Activated CD4-positive, alpha-beta T cell treated with anti-CD3 and anti-CD28 coated beads, Interleukin-10, Interleukin-2, amounts not matched to agents 100 ng/mL and 50 ng/mL, durations not matched to agents 16 hours and 8 hours (primary cell): ENCODE results near the gene ST6GALNAC4.
A peak's percentile ranks its signal among the peaks of the same experiment; 100 is the strongest.
"Not testable (repeated sequence)": the region's sequence is repeated elsewhere in the genome, so short reads cannot be mapped to it uniquely, and the experiment has no call there.

Experiments
- DNase-seq: peaks from one replicate; pipeline ENCODE4 v3.0.0-alpha.2; 2020

Gene ST6GALNAC4

DNA sequence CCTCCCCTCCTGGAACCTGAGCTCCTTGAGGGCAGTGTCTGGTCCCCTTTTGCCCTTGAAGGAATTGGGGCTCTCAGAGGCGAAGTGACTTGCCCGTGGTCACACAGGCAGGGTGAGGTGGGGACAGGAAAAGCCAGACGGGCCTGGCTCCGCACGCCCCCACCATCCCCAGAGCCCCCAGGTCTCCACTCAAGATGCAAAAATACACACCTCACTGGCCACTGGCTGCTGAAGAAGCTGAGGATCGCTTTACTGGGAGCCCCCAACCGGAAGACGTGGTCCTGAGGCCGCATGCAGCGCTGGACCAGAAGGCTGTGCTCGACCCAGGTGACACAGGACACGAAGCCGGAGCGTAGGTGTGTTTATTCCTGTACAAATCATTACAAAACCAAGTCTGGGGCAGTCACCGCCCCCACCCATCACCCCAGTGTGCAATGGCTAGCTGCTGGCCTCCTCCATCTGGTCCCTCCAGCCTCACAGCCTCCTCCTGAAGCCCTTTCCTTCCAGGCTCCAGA is 31.8 kb downstream of the ST6GALNAC4 start:
- DNase-seq: no peak

DNA sequence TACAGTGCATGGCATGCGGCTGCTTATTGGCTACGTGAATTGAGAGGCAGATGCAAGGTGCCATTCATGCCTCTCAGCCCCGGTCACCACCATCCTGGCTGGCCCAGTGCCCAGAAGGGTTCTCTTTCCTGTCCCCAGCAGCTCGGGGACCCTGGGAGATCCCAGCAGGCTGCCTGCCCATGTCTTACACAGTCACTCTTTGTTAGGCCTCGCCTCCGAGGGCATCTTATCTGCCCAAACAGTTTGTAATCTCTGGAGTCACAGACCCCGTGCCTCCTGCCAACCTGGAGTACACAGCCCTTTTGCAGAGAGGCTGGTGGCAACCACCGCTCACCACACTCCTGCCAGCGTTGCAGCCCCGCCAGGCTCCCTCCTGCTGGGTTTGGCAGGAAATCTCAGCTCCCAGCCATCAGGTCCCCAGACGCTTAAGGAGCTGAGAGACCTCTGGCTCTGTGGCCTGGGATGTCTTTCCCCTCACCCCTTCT is 32.4 kb downstream of the ST6GALNAC4 start:
- no peak for DNase-seq

DNA sequence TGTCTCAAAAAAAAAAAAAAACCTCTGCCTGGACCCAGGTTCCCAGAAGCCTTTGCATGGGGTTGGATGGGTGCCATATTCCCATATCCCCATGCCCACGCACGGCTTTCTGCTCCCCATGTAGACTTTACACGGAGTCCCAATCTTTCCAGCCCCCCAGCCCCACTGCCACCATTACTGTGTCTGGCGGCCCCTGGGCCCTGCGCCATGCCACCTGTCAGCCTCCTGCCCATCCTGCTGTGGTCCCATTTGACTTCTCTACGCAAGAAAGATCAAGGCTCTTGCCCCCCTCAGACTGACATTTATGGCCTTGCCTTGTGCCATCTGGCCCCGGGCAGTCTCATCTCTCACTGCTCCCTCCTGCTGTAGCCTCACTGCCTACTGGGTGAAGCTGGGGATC is 32.9 kb downstream of the ST6GALNAC4 start:
- DNase-seq: no peak

DNA sequence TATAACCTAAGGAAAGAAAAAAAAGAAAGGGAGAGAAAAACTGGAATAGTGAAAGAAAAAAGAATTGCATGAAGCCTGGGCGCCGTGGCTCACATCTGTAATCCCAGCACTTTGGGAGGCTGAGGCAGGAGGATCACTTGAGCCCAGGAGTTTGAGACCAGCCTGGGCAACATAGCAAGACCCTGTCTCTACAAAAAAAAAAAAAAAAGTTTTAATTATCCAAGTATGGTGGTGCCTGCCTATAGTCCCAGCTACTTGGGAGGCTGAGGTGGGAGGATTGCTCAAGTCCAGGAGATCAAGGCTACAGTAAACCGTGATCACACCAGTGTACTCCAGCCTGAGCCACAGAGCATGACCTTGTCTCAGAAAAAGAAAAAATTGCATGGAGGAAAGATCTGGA is 35.1 kb downstream of the ST6GALNAC4 start:
- not testable (repeated sequence) for DNase-seq

DNA sequence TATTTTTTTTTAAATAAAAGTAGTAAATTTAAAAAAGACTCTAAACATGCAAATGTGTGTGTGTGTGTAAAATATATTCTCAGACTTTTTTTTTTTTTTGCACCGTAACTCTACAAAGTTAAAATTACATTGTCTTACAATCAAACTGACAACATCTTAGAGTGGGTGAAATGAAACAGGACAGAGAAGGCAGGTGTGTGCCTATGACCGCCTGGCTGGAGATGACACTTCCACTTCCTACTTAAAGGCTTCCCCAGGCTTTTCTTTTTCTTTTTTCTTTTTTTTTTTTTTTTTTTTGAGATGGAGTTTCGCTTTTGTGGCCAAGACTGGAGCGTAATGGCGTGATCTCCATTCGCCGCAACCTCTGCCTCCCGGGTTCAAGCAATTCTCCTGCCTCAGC is 36.7 kb downstream of the ST6GALNAC4 start:
- DNase-seq: no peak

DNA sequence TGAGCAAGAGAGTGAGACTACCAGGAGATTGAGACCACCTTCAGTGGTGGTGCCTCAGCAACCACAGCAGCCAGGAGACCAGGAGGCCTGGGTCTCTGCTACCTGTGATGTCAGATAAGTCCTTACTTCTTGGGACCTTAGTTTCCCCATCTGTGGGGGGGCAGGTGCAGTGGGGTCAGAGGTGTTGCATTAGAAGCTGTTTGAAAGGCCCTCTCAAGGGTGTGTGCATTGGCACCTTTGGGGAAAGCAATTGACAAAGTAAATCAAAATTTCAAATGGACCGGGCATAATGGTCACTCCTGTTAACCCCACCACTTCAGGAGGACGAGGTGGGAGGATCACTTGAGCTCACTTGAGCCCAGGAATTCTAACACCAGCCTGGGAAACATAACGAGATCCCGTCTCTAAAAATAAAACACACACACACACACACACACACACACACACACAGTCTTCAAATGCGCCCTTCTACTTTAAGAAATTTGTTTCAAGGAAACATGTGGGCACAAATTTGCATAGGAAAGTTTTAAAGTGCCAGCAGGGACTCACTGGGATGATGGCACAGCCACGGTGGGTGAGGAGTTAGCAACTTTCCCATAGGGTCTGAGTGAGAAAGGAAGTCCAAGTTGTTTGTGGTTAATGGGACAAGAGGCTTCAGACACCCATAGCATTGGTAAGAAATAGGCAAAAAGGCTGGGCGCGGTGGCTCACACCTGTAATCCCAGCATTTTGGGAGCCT is 38.0 kb downstream of the ST6GALNAC4 start:
- no peak for DNase-seq

DNA sequence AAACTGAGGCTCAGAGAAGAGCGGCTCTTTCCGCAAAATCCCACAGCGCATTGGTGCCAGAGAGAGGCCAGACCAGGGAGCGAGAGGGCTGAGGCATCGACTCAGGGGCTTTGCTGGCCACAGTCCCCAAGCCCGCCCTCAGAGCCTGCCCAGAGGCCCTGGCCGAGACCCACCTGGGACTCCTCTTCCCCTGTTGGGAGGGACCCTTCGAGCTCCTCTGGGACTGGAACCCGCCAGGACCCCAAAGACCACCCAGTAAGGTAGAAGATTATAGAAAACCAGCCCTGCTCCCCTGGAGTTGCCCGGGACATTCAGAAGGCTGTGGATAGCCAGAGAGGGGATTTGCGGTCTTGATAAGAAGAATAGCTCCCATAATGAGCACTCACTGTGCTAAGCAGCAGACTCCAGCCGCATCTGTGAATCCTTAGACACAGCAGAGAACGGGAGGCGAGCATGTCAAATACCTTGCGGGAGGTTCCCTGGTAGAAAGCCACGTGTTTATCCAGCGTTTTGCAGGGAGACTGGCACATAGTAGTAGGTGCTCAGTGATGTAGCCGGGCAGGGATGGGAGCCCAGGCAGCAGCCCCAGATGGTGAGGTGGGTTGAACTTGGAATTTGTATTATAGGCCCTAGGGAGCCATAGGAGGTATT is 38.7 kb downstream of the ST6GALNAC4 start:
- DNase-seq: no peak

DNA sequence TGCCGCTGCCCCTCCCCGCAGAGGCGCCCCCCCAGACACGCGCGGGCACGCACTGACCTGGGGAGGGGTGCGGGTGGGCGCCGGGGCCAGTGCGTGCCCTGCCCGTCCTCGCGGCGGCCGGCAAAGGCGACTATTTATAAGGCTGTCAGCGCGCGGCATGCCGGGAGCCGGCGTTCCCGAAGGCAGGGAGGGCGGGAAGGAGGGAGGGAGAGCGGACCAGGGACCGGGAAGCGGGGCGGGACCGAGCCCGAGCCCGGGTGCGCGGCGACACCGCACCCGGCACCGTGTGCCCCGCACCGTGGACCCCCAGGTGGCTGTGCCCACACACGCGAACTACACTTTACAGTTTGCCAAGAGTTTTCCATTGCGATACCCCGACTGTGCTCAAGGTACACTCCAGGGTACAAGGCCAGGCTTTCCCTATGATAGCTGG is 39.3 kb downstream of the ST6GALNAC4 start, which contains the start of gene AK1:
Gene AK1 (minus strand): TSS at position 110 of the 433 bp plus-strand sequence. CDS start 3,058 bp downstream, outside the sequence.
- DNase-seq: no peak

DNA sequence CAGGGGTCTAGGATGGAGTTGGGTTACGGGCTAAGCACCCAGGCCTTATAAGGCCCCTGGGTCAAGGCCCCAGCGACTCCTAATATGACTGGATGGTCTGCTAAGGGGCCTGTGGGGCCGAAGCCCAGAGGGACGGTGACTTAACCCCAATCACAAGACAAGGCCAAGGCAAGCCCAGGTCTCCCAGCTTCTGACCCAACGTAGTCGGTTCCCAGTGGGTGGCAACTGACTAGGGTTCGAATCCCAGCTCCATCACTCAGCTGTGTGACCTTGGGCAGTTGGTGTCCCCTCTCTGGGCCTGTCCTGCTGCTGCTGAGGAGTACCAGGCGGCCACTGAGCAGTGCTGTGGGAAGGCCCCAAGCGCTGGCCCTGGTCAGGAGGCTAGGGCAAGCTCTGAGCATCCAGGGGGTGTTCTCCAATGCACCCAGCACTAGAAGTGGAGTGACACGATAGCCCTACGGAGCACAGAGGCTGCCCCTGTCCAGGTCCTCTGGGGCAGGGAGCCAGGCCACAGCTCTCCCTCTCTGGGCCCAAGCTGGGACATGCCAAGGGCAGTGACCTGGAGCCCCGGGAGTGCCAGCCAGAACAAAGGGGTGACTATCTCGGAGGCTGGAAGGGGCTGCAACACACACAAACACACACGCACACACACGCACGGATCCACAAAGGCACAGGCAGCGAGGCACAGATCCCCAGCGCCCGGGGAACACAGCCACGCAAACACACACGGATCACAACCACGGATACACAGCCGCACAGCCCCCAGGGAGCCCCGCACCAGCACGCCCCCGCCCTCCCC is 39.9 kb downstream of the ST6GALNAC4 start:
- DNase-seq: no peak

DNA sequence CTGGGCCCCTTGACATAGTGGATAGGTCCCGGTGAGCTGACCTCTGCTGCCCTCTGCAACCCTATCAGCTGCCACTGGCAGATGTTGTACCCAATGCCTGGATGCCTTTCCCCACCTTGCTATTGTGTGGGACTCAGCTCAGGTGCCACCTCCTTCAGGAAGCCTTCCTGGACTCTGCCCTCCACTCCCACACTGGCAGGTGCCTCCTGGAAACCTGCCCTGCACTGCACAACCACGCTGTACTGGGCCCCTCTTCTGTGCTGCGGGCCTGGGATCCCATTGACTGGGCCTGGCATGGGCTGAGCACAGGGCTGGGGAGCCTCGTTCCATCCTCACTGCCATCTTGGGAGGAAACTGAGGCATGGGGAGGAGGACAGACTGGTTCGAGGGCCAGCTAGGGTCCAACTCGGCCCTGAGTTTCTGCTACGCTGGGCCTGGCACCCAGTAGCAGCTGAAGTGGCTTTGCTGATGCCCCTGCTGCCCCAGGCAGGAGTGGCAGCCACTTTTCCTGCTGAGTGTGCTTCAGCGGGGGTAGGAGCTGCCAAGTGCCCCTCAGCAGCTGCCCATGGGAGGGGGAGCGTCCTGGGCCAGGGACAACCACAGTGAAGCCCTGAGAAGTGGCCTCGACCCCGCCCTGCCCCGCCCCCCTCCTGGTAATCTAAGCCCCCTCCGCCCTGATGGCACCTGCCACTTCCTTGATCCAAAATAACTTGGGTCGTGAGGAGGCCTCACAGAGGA is 40.6 kb downstream of the ST6GALNAC4 start:
- no peak for DNase-seq

DNA sequence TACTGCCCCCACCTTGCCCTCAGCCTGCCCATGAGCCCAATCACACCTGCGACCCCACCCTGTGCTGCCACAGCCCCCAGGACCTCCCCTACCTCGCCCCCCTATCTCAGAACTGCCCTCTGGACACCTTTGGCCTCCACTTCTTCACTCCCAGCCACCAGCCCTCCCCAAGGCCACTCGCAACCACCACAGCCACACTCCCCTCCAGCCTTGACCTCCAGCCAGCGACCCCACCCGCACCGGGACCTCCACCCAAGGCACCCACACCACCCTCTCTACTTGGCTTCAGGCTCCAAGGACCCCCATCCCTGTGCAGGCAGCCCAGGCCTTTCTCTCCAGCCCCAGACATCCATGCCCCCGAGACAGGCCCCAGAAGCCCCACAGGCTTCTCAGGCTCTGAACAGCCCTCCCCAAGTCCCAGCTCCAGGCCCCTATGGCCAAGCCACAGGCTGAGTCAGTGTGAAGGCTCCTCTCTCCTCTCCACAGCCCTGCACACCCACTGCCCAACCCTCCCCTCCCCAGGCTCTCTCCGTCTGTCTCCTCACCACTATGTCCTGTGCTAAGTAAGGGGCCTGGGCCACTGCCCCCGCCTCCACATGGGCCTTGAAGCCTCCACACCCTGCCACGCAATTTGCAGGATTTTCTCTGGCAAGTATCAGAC is 41.4 kb downstream of the ST6GALNAC4 start:
- no peak for DNase-seq

DNA sequence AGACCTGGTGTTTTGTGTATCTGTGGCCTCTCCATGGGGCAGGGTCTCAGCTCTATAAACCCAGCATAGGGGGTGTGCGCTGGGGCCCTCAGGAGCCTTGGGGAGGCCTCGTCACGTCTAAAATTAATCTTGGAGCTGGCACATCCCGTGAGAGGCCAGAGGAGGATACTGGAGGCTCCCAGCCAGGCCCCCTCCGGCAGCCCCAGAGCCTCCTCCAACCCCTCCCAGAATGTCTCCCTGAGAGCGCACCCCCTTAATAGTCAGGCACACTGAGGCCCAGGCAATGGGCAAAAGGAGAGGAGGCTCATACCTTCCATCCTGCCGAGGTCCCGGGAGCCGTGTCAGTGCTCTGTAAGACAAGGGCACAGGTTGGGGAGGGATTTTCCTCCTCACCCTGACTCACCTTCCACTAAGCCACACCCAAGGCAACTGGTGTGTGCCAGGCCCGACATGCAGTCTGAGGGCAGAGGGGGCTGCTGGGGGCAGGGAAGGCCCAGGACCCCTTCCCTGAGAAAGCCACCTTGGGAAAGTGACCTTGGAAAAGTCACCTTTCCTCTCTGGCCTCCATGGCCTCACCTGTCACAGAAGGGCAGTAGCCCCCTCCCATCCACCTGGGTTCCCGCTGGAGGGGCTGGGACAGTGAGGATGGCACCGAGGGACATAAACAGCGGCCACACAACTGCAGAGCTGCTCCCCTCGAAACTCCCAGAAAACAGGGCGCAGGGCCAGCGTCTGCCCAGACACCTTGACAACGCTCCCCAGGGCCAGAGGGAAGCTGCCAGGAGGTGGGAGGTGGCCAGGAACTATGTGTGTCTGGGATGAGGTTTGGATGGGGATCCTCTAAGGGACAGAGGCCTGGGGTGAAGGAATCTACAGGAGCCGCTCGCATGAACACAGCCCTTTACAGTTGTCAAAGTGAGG is 42.3 kb downstream of the ST6GALNAC4 start:
- no peak for DNase-seq

DNA sequence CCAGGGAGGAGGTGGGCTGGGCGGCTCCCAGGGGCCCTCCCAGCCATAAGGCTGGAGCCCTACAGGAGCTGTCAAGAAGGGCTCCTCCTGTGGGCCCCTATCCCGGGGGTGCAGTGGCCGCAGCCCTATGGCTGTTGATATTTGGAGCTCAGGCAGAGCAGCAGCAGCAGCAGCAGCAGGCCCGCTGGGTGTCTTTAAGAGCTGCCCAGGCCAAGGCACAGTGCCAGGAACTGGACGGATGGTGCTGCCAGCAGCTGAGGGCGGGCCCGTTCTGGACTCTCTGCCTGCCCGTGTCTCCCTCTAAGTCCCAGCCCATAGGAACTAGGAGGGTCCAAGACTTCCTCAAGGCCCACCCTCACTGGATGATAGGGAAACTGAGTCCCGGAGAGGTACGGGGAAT is 43.0 kb downstream of the ST6GALNAC4 start:
- no peak for DNase-seq

DNA sequence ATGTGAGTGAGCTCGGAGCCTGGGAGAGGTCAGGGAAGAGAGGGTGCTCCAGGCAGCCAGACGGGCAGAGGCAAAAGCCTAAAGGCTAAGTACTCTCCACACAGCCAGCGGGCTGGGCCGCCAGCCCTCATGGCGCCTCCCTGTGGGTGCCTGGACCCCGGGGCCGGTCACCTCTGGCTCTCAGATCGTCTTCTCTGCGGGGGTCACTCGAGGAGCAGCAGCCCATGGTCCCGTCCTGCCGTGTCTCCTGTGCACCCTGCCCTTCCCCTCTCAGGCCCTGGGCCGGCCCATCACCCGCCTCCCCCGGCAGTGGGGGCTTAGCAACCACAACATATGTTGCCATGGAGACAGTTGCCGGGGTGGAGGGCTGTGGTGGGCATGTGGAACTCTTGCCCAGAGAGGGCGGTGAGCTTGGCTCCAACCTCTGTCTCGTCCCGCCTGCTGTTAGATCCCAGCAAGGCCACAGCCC is 43.6 kb downstream of the ST6GALNAC4 start:
- DNase-seq: no peak

DNA sequence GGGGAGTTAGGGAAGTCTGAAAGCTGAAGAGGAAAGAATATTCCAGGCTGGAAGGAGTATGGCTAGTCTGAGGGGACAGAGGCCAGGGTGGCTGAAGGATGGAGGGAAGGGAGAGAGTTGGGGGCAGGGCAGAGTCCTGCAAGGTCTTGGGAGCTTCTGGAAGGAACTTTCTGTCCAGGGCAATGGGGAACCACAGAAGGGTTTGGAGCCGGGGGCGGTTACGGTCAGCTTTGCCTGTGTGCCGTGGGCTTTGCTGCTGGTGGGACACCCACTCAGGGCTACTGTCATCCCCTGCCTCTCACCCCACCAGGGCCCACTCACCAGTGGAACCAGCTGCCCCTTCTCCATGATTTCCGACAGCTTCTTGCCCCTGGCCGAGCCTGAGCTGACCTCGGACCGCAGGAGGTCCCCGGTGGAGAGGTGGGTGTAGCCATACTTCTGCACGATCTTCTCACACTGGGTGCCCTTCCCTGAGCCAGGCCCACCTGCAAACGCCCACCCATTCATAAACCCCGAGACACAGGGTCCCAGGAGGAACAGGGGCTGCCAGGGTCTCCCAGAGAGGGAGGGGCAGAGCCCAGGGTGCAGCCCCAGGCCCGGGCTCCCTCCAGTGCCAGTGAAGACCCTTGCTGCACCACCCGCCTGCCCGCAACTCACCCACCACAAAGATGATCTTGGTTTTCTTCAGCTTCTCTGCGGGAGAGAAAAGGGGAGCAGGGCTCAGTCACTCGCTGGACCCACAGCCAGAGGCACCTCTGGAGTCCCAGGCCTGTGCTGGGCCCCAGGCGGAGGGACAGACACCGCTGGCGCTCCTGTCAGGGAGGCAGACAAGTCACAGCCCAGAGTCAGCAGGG is 44.2 kb downstream of the ST6GALNAC4 start:
- DNase-seq: no peak

DNA sequence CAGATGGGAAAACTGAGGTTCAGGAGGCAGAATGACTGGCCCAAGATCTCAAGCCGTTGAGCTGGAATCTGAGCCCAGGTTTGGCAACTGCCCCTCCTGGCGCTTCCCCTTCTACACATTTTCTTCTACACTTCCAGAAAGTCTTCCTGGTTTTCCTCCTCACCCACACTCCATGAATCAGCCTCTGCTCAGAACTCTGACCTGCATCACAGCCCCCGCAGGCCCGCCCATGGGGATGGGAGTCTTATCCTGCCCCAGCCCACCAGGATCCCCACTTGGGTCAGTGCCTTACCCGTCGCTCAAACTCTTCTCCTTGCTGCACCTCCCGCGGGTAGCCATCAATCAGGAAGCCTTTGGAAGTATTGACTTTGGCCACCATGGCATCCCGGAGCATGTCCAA is 45.3 kb downstream of the ST6GALNAC4 start:
- DNase-seq: no peak

DNA sequence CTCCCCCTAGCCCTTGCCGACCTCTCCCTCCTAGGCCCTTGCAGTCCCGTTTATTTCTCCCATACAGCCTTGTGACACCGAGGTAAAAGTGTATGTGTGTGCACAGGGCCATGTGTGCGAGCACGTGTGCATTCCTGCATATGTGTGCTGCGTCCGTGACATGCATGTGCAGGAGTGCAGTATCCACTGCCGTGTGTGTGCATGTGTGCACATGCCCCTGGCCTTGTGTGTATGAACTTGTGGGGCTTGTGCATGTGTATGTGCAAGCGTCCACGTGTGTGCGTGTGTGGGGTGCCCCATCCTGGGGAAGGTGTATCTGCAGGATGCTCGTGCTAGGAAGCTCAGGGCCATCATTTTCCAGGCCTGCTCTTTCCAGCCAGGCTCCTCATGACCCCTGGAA is 46.0 kb downstream of the ST6GALNAC4 start:
- DNase-seq: no peak

DNA sequence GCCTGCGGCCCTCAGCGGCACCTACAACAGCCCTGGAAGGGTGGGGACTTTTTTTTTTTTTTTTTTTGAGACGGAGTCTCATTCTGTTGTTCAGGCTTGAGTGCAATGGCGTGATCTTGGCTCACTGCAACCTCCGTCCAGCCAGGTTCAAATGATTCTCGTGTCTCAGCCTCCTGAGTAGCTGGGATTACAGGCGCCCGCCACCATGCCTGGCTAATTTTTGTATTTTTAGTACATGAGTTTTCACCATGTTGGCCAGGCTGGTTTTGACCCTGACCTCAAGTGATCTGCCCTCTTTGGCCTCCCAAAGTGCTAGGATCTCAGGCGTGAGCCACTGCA is 46.7 kb downstream of the ST6GALNAC4 start:
- not testable (repeated sequence) for DNase-seq

DNA sequence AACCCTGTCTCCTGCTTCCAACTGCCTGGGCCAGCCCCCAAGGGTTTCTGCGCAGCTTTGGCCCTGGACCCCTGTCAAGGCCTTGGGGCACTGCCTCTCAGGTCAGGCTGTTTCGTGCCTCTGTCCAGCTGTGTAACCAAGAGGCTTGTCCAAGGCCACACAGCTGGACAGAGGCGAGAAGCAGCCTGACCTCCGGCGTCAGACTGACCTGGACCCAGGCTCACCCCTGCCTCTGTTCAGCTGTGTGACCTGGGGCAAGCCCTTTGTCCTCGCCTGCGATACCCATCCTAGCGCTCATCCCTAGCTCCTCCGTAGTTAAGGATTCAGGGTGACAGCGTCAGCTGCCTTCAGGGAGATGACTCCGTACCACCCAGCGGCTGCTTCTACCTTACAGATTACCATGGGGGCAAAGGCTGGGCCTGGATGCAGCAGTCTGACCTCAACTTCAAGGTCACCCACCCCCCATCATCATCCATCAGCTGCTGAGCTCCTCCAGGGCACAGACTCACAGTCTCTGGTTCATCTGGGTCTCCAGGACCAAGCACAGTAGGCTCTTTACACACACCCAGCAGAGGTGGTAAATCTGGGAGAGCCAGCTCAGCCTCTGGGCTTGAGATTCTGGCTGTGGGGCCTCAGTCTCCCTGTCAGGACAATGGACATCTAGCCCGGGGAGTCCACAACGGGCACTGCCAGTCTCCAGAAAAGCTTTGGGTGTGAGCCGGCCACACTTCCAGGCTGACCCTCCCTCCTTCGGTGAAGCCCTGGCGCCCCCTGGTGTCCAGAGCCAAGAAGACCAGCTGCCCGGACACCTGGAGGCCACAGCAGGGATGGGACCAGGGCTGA is 47.3 kb downstream of the ST6GALNAC4 start:
- DNase-seq: peak; percentile 89
